ENCODE results near the gene MACROD2.

MACROD2 gene

DNA sequence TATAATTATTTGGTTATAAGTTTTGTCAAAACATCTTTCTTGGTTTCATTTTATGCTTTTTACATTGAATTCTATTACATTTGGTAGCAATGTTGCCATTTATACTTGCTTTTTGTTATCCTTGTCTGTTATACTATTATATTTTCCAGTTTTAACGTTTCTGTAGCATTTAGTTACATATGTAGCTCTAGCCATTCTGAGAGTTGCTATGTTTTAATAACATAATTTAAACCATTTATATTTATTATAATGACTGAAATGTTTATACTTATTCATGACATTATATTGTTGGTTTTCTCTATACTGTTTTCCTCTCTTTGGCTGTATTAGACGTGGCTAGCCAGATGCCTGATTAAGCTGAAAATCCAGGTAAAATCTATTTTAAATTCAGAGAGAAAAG, 594.1 kb downstream of the MACROD2 start:
- no peak for DNase-seq (ENCODE audit: low read depth)

DNA sequence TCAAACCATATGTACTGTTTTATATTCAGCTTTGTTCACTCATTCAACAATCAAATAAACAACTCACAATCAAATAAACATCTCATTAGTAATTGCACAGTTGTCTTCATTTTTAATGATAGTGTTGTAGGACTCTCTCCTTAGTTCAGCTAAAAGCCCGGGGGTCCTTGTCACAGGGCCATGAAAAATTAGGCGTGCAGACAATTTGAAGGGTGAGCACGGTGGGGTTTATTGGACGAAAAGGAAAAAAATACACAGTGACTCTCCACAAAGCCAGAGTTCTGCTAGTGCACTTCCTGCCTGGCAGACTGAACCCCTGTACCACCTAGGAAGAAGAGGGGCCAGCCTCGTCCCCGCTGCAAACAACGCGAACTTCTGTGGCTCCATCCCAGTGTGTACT, 599.7 kb downstream of the MACROD2 start:
- no peak for DNase-seq (ENCODE audit: low read depth)

DNA sequence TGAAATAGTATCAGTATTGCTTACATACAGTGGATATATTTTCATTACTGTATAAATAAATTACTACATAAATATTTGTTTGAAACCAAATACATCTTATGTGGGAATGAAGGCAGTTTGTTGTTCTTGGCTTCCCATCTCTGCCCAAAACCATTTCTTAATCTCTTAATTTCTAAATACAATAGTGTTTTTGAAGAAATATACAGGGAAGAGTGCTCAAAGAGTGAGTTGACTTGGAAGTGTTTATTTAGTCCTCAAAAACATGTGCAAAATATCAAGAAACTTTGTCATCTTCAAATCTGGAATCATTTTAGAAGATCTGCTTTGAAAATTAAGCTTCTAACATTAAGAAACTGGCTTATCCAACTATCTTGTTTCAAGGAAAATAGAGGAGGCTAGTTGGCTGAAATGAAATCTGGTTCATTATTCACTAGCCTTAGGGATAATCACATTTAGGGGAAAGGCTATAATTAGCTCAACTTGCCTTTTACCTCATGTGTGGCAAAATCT, 601.9 kb downstream of the MACROD2 start:
- no peak for DNase-seq (ENCODE audit: low read depth)

DNA sequence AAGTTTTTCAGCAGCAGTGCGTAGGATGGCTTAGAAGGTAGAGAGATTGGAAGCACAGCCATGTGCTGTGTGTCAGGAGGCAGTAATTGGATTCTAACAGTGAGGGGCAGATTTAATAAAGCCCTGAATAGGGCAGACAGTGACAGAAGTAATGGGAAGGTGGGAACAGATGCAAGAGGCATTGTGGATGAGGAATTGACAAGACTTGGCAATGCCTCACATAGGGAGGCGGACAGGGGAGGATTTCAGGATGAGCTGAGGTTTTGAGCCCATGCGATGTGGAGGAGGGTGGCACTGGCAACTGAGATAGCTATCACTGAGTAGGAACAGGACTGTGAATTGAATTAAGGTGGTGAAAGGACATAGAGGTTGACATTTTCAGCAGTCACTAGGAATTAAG, 604.3 kb downstream of the MACROD2 start:
- DNase-seq (ENCODE audit: low read depth): no peak

DNA sequence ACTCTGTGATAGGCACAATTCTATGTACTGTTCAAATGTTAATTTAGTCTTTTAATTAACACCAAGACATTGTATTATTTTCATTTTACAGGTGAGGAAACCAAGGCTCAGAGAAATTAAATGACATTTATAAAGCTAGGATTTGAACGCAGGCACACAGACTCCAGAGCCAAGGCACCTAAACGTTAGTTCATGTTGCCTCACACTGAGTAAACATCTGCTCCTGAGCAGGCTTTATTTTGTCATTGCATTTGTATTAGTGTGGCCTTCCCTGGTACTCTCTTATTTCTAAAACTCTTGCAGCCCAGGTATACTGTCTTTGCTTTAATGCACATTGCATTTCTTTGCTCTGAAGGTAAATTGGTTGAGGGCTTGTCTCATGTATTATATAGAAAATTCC, 605.2 kb downstream of the MACROD2 start:
- no peak for DNase-seq (ENCODE audit: low read depth)

DNA sequence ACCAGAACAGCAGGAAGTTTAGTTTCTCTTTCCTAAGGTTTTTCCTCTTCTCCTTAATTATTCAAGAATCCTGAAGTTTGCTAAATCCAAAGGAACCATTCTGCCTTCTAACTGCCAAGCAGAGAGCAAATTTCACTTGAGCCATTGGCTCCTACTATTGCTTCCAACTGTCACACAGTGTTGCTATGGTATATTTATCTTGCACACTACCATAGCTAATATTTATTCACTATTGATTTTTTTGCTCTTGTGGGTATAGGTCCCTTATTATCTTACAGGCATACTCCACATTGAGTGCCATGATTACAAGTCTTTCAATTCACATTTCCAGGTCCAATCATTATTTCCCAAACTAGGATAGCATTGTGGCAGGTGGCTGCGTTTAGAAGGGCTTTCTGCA, 608.8 kb downstream of the MACROD2 start:
- DNase-seq (ENCODE audit: low read depth): no peak

DNA sequence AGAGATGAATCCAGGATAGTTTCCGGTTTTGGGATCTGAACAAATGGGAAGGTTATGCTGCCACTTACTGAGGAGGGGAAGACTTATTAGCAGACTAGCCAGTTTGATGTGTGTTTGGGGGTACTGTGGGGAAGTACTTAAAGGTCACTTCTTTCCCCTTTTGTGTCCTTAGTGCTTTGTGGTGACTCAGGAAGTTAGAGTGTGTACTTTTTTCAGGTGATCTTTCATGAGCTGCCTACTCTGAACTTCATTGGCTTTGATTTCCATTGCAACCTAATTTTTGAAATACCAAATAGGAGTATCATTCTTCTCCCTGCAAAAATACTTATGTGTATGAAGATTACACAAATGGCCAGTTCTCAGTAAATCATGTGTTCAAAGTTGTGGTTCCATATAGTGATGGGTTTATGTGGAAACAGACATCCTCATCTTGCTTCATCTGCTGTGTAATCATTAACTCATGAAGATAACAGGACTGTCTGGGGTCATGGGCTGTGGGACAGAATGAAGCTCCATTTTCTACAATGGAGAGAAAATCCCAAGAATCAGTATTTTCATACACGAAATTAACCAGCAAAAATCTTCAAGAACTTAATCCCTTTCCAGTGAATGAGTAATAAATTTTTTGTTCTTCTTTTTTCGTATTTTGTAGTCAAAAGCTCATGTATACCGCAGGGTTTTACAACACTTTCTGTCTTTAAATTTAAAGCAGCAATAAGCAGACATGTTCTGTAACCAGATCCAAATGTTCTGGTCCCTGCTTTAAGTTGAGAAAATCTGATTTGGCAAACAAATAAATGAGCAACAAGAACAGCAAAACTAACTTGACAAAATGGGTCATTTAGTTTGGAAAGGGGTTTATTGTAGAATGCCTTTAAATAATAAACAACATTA, 614.3 kb downstream of the MACROD2 start:
- DNase-seq (ENCODE audit: low read depth): no peak

DNA sequence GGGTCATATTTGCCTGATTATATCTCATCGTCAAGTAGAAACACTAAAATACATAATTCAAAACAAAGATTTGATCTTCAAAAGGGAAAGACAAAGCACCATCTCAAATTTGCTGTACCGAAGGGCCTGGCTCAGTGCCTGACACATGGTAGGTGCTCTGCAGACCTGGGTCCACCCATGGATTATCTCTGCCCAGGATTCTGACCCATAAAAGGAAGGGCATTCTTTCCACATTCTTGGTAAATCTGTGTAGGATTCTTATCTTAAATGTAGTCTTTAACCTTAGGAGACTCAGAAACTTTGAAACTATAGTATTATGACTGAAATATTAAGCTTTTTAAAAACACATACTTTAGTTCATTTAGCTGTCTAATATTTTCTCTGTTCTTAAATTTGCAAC, 616.2 kb downstream of the MACROD2 start:
- DNase-seq (ENCODE audit: low read depth): no peak

DNA sequence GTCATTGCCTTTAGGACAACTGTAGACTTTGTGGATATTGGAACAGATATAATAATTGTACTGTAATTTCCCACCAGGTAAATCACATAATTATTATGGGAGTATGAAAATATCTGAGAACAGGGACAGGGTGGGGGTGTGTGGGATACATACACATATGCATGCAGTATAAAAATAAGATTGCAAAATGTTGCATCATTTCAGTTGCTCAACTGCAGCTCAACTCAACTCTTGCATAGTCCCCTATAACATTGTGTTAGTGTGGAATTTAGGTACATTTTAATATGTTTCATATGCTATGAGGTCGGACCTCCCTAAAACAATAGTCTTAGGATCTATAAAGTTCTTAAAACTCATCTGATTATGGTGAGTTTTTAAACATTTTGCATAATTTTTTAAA, 617.1 kb downstream of the MACROD2 start:
- DNase-seq (ENCODE audit: low read depth): no peak

DNA sequence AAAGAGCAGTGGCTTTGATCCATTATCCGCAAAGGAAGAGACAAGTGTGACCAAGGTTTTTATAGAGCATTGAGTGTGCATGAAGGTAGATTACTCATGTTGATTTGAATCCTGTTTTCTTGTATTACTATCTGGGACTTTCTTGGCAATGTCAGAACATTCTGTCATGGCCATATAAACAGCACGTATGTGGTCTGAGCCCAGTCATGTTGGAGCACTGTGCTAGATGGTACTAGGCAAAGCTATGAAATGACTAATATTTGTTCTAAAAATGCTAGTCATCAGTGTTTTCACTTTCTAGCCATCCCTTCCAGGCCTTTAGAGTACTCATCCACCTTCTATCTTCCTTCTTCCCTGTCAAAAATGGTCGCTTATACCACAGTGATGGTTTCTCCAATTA, 620.7 kb downstream of the MACROD2 start:
- DNase-seq (ENCODE audit: low read depth): no peak

DNA sequence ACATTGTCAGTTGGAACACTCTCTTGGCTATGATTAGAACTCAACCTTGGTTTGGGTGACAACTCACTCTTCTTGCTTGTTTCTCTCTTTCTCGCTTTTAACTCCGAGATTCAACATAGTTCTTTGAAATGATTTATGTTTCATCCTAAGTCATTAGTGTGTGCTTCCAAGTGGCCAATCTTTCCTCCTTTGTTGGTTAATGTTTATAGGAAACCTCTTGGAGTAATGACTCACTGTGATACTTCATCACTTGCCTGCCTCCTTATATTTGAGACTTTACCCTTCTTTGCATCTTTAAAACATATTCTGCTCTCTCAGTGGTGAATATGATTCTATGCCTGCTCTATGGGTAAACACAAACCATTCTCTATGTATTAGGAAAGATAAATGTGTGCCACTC, 621.8 kb downstream of the MACROD2 start:
- DNase-seq (ENCODE audit: low read depth): no peak

DNA sequence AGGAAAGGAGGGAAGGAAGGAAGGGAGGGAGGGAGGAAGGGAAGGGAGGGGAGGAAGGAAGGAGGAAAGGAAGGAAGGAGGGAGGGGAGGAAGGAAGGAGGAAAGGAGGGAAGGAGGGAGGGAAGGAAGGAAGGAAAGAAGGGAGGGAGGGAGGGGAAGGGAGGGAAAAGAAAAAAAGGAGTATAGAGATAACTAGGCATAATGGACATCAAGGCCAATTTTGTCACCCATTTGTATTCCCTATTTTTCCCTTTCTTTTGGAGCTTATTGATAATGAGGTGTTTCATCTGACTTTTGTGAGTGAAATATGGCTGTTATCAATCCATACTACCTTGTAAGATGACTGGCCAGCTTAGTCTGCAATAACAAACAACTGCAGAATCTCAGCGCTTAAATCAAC, 624.1 kb downstream of the MACROD2 start:
- DNase-seq (ENCODE audit: low read depth): no peak

DNA sequence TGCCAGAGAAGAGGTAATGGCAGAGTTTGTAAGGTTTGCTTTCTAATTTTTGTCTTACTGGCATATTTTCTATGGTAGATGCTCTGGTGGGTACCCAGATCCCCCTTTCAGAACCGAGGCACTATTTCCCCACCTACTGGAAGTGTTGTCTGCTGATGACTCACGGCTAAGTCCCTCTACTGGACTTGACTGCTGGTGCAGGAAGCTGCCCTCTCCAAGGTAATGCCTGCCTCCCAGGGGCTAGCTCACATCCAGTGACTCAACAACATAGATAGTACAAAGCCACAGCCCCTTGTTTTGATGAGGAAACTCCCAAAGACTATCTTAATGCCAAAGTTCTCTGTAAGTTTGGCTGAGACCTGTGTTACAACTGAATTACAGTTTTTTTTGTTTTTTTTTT, 627.5 kb downstream of the MACROD2 start:
- peak; percentile 2 for DNase-seq (ENCODE audit: low read depth)

DNA sequence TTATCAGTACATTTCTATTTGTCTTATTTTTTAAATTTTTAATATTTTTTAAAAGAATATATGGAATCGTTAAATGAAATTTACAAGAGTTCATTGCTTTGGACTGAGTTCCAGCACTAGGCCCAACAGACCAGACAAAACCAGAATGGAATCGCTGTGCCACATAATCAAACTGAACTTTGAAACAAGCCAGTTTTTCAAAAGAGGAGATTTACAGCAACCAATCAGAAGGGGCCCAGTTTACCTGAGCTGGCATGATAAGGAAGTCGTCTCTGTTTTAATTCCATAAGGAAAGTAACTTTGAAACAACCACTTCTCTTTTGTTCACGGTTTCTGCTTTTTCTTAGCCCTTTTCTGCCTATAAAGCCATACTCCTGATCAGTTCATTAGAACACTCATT, 635.7 kb downstream of the MACROD2 start:
- DNase-seq (ENCODE audit: low read depth): no peak

DNA sequence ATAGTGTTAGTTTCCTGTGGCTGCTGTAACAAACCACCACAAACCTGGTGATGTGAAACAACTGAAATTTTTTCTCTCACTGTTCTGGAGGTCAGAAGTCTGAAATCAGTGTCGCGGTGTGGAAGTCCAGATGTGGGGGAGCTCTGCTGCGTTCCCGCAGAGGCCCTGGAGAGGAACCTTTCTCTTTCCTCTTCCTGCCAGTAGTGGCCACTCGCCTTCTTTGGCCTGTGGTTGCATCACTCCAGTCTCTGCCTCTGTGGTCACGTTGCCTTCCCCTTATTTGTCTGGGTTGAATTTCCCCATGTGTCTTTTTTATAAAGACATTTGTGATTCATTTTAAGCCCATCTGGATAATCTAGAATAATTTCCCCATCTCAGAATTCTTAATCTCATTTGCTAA, 637.6 kb downstream of the MACROD2 start:
- peak; percentile 2 for DNase-seq (ENCODE audit: low read depth)

DNA sequence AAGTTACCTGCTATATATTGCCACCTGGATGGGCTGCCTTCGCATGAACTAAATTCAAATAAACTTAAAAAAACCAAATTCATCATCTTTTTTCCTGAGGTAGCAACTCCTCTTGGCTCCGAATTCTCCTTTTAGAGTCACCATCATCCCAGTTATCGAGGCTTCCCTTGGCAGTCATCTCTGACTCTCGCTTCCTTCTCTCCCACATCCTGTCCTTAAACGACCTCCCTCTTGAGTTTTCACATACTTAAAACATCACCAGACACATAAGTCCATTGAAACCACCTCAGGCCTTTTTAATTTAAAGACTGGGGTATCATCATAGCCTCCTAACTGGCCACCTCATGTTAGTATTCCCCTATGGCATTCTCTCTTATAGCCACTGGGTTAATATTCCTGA, 638.2 kb downstream of the MACROD2 start:
- peak; percentile 7 for DNase-seq (ENCODE audit: low read depth)

DNA sequence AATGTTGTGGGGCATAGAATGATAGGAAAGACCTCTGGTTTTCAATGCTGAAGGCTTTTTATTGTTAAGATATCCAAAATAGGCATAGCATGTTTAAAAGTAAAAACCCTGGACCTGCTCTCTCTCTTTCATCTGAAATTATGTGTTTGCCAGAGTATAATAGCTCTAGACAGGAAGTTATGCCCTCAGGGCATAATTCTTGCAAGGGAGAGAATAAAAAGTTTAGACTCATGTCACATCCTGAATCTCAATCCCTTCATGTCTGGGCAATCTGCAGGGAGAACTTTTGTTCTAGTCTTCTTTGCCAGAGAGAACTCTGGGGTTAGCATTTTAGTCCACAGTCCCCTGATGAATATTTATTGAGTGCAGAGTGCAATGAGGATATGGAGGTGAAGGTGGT, 639.3 kb downstream of the MACROD2 start:
- no peak for DNase-seq (ENCODE audit: low read depth)

DNA sequence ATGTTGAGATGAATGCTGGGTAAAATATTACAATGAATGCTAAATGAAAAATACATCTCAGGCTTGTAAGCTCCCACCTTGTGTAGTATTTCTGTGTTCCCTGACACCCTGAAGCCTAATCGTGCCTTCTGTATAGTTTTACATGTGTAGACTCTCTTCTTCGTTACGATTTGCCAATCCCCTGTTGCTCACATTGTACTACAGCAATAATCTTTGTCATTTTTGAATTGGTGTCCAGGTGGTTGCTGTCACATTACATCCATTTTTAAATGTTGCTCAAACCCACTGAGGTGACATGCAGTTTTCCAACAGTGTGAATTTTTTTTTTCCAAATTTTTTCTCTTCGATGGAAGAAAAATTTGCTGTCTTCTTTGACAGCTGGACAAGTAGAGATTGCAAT, 642.1 kb downstream of the MACROD2 start:
- DNase-seq (ENCODE audit: low read depth): no peak

DNA sequence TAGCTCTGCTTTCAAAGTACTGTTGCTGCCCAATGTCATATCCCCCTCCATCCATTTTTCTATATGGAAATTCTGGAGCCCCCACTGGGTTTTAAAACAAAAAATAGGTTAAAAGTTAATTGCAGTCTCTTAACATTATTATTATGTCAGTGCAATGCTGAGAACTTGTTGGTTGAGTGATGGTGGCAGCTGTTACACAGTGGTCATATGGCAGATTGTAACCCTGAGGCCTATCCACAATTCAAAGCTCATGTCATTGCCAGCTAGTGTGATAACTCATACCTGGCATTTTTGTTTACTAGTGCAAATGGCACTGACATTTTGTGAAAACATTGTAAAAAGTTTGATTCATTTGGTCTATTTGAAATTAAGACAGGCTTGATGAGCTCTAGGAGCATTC, 647.8 kb downstream of the MACROD2 start:
- no peak for DNase-seq (ENCODE audit: low read depth)

DNA sequence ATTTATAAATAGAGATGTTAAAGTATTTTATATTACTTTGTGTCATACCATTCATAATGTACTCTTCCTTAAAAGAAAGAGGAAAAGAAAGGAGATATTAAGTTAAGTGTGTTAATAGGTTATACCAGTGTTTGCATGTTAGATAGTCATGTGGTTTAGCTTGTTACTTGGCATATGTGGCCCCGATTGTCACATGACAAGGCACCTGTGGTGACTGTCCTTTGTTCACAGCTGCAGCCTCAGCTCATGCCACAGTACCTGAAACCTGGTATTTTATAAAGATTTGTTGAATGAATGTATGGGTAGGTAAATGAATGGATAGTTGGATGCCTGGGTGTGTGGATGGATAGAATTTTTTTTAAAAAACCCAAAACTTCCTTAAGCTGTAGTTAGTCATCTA, 648.2 kb downstream of the MACROD2 start:
- DNase-seq (ENCODE audit: low read depth): no peak

DNA sequence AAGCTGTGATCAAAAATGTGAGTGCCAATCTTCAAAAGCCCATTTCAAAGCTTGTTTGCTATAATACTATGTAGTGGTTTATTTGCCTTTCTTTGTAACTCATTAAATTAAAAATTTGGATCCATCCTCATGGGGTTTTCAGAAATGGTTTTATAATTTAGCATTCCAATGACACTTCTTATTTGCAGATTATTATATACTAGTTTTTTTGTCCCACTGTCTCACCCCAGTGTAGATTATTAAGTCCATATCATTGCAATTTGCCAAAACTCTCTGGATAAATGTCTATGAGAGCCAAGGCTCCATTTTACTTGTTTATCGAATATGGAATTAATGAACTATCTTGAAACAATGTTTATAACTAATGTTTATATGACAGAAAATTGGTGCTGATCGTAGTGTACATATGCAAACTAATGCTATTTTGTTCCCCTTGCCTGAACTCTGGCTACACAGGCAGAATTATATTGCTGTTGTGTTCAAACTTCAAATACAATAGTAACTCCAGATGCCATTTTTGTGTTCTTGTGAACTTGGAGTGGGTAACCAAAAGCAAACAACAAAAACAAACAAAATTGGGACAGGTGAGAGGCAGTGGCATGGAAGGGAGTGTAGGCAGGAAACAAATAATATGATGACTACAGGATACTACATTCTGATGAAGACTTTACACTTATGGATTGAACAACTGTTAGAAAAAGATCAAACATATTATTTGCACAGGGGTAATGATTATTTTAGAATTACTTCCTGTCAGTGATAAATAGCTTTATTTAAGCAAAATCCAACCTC, 649.2 kb downstream of the MACROD2 start:
- no peak for DNase-seq (ENCODE audit: low read depth)

DNA sequence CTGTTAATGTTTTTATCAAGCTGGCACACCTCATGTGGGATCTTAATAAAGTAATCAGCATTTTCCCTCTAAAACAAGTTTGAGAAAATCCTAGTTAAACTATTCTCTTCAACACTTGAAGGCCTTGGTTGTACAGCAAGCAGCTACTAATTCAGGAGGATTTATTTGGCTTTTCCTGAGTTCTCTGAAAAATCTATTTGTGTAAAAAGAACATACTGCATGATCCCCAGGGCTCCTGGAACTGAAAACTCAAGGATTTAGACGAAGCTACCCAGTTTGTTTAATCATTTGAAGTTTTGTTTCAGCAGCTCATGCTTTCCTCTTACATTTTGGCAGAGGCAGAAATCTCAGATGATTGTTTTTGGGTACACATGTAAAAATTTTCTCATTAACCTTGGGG, 651.7 kb downstream of the MACROD2 start:
- no peak for DNase-seq (ENCODE audit: low read depth)

DNA sequence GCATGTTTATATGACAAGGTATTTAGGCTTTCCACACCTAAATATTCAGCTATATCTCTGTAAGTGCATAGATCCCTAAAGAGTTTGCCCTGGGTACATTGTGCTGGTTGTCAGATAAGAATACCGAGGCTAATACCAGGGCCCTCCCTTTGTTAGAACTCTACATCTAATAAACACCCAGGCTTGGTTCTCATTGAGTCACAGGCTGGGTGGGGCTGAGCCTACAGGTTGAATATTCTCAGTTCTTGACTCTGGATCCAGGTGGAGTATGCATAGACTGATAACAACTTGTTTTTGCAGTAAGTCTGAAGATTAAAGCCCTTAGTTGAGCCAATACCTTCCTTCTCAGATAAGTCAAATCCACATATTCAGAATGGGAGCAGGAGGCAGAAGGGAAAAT, 654.3 kb downstream of the MACROD2 start:
- no peak for DNase-seq (ENCODE audit: low read depth)

All from GM04504 (cell line).